MM.1S (cell line): ENCODE measurements around the gene NUP35.

Source experiments
- CTCF ChIP-seq: fragments of 300-600 bp; sonication (generic); IDR thresholded peaks from 2 replicates; pipeline ENCODE4 v1.5.1; 2016; ENCODE audit warnings: antibody characterized with exemption, low read length, mixed read lengths
- EZH2 ChIP-seq: fragments of 300-600 bp; sonication (generic); optimal IDR thresholded peaks from 2 replicates; pipeline ENCODE3; 2017; ENCODE audit warnings: low read depth, mild to moderate bottlenecking, antibody characterized with exemption, low read length, mixed read lengths

GRCh38 chr2:183113630-183114029, 10.6 kb upstream of the NUP35 start:
- no peak for TF ChIP-seq CTCF
- TF ChIP-seq EZH2: no peak
